MCF 10A (cell line): ENCODE results near the gene MED13L. TPM values are rescaled to one million over a fixed set of nuclear protein-coding genes. Genes with fewer than 3 reads are reported as not detected.
A peak's percentile ranks its signal among the peaks of the same experiment; 100 is the strongest.

ENCODE experiments used
- BruUV-seq: library from RNA; stranded (reverse); fragments of 400-500 nt; replicated peaks from 2 replicates; lab custom pipeline; 2021; lab: Mats Ljungman, UMichigan
- CTCF ChIA-PET: fragments of 300-600 bp; sonication (Branson Sonifier 250); formaldehyde crosslinking; extraction: SDS; loops from one replicate; lab custom pipeline; 2021; ENCODE audit warnings: antibody characterized with exemption, inconsistent platforms; lab: Yijun Ruan, JAX
- POLR2A ChIA-PET: fragments of 300-600, 350-650 bp; sonication (Branson Sonifier 250); formaldehyde crosslinking; extraction: SDS; loops from one replicate; lab custom pipeline; 2020; ENCODE audit warnings: antibody characterized with exemption, inconsistent platforms; lab: Yijun Ruan, JAX
- DNase-seq: peaks from one replicate; pipeline ENCODE4 v3.0.0-alpha.2; 2018; ENCODE audit not compliant: unreplicated experiment
- H3K27ac Mint-ChIP-seq: one replicate; pipeline ENCODE4 v1.8.0; 2022; ENCODE audit warnings: mild to moderate bottlenecking, low read depth, mixed read lengths; ENCODE audit not compliant: unreplicated experiment
- H3K27me3 Mint-ChIP-seq: one replicate; pipeline ENCODE4 v1.8.0; 2022; ENCODE audit warnings: mixed read lengths; ENCODE audit not compliant: insufficient read depth, unreplicated experiment
- H3K36me3 Mint-ChIP-seq: one replicate; pipeline ENCODE4 v1.8.0; 2022; ENCODE audit warnings: mild to moderate bottlenecking, moderate library complexity, mixed read lengths; ENCODE audit not compliant: insufficient read depth, unreplicated experiment
- H3K4me1 Mint-ChIP-seq: one replicate; pipeline ENCODE4 v1.8.0; 2022; ENCODE audit warnings: mixed read lengths; ENCODE audit not compliant: insufficient read depth, unreplicated experiment
- H3K4me3 Mint-ChIP-seq: one replicate; pipeline ENCODE4 v1.8.0; 2022; ENCODE audit warnings: mild to moderate bottlenecking, moderate library complexity, mixed read lengths; ENCODE audit not compliant: unreplicated experiment
- H3K9me3 Mint-ChIP-seq: one replicate; pipeline ENCODE4 v1.8.0; 2022; ENCODE audit warnings: mixed read lengths; ENCODE audit not compliant: unreplicated experiment
- CTCF ChIP-seq: fragments of 200-600 bp; IDR thresholded peaks from one replicate; pipeline ENCODE4 v1.8.0; 2022; ENCODE audit warnings: antibody characterized with exemption, mild to moderate bottlenecking; ENCODE audit not compliant: unreplicated experiment
- intact Hi-C: fragments of 100-400 bp; cut with micrococcal nuclease; formaldehyde crosslinking; loops from 2 replicates; pipeline ENCODE4 v1.14.1; 2022
- total RNA-seq: library from RNA; stranded (reverse); gene quantifications from 2 replicates; pipeline ENCODE4 v1.2.3, GENCODE V29; 2022

The MED13L gene
- total RNA-seq, 1 experiment from 2014 or later: 91.6 TPM

GRCh38 chr12:116213885-116214527 is 63.5 kb downstream of the MED13L start:
- Mint-ChIP-seq H3K36me3 (no peaks in the 10 kb centered on the region), H3K9me3 (no peaks in the 10 kb centered on the region), H3K27me3 (no peaks in the 10 kb centered on the region), H3K4me3 (no peak overlapping the region), H3K4me1 (peaks cover 34% of the 10 kb centered on the region), H3K27ac (no peak overlapping the region)
- intact Hi-C loops: no loop called here
- no peak for DNase-seq
- ChIA-PET POLR2A (interaction anchor here (0.7 to 1.3 kb wide), 3 partner anchors 13 to 72 kb away, joined by 3 to 6 read pairs (median 4); no protein-coding TSS in a partner anchor), CTCF (interaction anchor here (0.9 to 1.3 kb wide), 2 partner anchors 22 to 72 kb away, joined by 3 to 4 read pairs; no protein-coding TSS in a partner anchor)
- no TSS peak for BruUV-seq
- no peak for TF ChIP-seq CTCF

DNA sequence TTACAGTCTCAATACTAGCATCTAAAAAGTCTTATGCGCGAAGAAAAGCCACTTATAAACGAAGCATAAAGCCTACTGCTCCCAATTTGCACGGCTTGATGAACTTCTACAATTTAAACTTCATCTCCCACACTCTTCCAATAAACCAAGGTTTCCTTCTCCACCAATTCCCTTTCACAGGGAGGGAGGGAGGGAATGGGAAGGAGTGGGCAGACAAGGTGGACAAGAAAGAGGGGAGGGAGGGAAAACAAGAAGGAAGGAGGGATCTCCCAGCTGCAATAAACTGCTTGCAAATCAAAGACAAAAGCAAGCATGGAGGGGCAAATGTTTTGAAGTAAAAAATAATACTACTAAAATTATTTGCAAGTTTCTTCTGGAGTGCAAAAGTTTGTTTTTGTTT is 64.5 kb downstream of the MED13L start:
- H3K27ac Mint-ChIP-seq: peak overlapping the region; percentile 6
- no peaks in the 10 kb centered on the region for H3K9me3 Mint-ChIP-seq
- no peak for DNase-seq
- BruUV-seq: no TSS peak
- POLR2A ChIA-PET: interaction anchor here (0.9 kb wide), 1 partner anchor 27 kb away, joined by 3 read pairs; no protein-coding TSS in a partner anchor
- TF ChIP-seq CTCF: no peak
- H3K36me3 Mint-ChIP-seq: no peaks in the 10 kb centered on the region
- H3K4me3 Mint-ChIP-seq: no peak overlapping the region
- H3K4me1 Mint-ChIP-seq: peaks cover 29% of the 10 kb centered on the region
- H3K27me3 Mint-ChIP-seq: no peaks in the 10 kb centered on the region
- intact Hi-C loops: no loop called here
- CTCF ChIA-PET: interaction anchor here (0.5 to 1.3 kb wide), 3 partner anchors 23 to 71 kb away, joined by 3 to 8 read pairs (median 4); no protein-coding TSS in a partner anchor

DNA sequence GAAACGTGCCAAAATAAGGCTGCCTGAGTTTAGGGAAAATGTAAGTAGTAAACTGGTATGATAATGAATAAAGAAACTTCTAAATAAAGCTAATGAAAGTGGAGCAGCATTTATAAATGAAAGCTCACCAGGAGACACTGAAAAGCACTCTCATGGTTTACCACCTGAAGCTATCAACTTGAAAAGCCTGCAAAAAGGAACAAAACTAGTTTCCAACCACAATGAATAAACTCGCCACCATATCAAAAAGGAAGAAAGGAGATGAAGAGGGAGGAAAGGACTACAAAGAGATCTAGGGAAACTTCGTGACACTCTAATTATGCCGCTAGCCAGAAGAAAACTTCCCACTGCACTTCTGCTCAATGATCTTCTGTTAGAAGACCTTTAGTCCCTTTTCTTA is 66.7 kb downstream of the MED13L start:
- H3K36me3 Mint-ChIP-seq: no peaks in the 10 kb centered on the region
- BruUV-seq: no TSS peak
- H3K4me3 Mint-ChIP-seq: no peak overlapping the region
- peaks cover 14% of the 10 kb centered on the region for H3K4me1 Mint-ChIP-seq
- CTCF ChIA-PET: interaction anchor here (0.6 kb wide), 1 partner anchor 70 kb away, joined by 3 read pairs; no protein-coding TSS in a partner anchor
- no peak overlapping the region for H3K27ac Mint-ChIP-seq
- intact Hi-C loops: no loop called here
- TF ChIP-seq CTCF: no peak
- H3K9me3 Mint-ChIP-seq: no peaks in the 10 kb centered on the region
- POLR2A ChIA-PET: interaction anchor here (0.8 to 1.0 kb wide), 2 partner anchors 10 to 70 kb away, joined by 3 read pairs; no protein-coding TSS in a partner anchor
- DNase-seq: no peak
- no peaks in the 10 kb centered on the region for H3K27me3 Mint-ChIP-seq

DNA sequence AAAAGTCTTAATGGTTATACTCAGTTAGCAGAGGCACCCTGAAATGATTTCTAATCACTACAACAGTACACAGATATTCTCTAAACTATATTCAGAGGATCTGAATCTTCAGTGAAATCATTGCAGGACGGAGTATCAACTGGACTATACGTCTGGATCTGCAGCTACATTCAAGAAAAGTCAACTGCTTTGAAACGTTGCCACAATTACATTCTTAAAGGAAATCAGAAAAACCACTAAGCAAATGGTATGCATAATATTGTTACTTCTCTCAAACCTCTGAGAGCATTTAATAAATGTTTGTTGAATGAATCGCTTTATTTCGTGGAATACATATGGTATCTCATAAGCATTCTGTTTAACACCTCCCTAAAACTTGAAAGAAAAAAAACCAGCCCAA is 67.4 kb downstream of the MED13L start:
- Mint-ChIP-seq H3K27me3 (no peaks in the 10 kb centered on the region), H3K27ac (no peak overlapping the region), H3K4me1 (peaks cover 14% of the 10 kb centered on the region)

More for the DNA sequence above, 67.4 kb downstream of the MED13L start:
- BruUV-seq: no TSS peak
- Mint-ChIP-seq H3K4me3 (no peak overlapping the region), H3K36me3 (no peaks in the 10 kb centered on the region), H3K9me3 (no peaks in the 10 kb centered on the region)
- CTCF ChIA-PET: interaction anchor here (0.6 kb wide), 1 partner anchor 69 kb away, joined by 3 read pairs; no protein-coding TSS in a partner anchor
- POLR2A ChIA-PET: no interaction called here
- intact Hi-C loops: no loop called here
- no peak for TF ChIP-seq CTCF
- DNase-seq: no peak
